Measurements from ENCODE around the gene CCDC85B. TPM values are rescaled to one million over a fixed set of nuclear protein-coding genes. Genes with fewer than 3 reads are reported as not detected.
"Not testable (repeated sequence)": the region's sequence is repeated elsewhere in the genome, so short reads cannot be mapped to it uniquely, and the experiment has no call there.

Gene CCDC85B
- total RNA-seq = 22.5 TPM

GRCh38 chr11:65890324-65891218 is at the start of gene CCDC85B:
Gene CCDC85B (plus strand): TSS chr11:65890673. CDS start chr11:65890784, 111 bp downstream.
- Histone ChIP-seq H3K4me1 (ENCODE audit: insufficient read depth, low read length) (peaks cover 77% of the 10 kb centered on the region), H3K27me3 (ENCODE audit: insufficient read depth, low read length) (no peaks in the 10 kb centered on the region), H3K4me3 (ENCODE audit: low read length) (peak within 1 kb of the TSS; percentile 58), H3K9me3 (ENCODE audit: low read depth, low read length) (no peaks in the 10 kb centered on the region)

- Histone ChIP-seq H3K4me3 (ENCODE audit: low read length) (no peak overlapping the region), H3K4me1 (ENCODE audit: insufficient read depth, low read length) (no peaks in the 10 kb centered on the region), H3K27me3 (ENCODE audit: insufficient read depth, low read length) (no peaks in the 10 kb centered on the region), H3K9me3 (ENCODE audit: low read depth, low read length) (no peaks in the 10 kb centered on the region)
Measured at GRCh38 chr11:65842144-65842543, 48.3 kb upstream of the CCDC85B start.

GRCh38 chr11:65843811-65844210 is 46.7 kb upstream of the CCDC85B start:
- H3K9me3 ChIP-seq (ENCODE audit: low read depth, low read length) = no peaks in the 10 kb centered on the region
- H3K4me1 ChIP-seq (ENCODE audit: insufficient read depth, low read length) = no peaks in the 10 kb centered on the region
- H3K27me3 ChIP-seq (ENCODE audit: insufficient read depth, low read length) = no peaks in the 10 kb centered on the region
- no peak overlapping the region for H3K4me3 ChIP-seq (ENCODE audit: low read length)

- no peaks in the 10 kb centered on the region for H3K27me3 ChIP-seq (ENCODE audit: insufficient read depth, low read length)
- no peaks in the 10 kb centered on the region for H3K4me1 ChIP-seq (ENCODE audit: insufficient read depth, low read length)
- H3K4me3 ChIP-seq (ENCODE audit: low read length) = no peak overlapping the region
- no peaks in the 10 kb centered on the region for H3K9me3 ChIP-seq (ENCODE audit: low read depth, low read length)
Measured at GRCh38 chr11:65844231-65844872, 46.1 kb upstream of the CCDC85B start.

GRCh38 chr11:65847746-65848145 is 42.7 kb upstream of the CCDC85B start:
- Histone ChIP-seq H3K9me3 (ENCODE audit: low read depth, low read length) (no peaks in the 10 kb centered on the region), H3K4me1 (ENCODE audit: insufficient read depth, low read length) (no peaks in the 10 kb centered on the region), H3K27me3 (ENCODE audit: insufficient read depth, low read length) (no peaks in the 10 kb centered on the region), H3K4me3 (ENCODE audit: low read length) (no peak overlapping the region)

GRCh38 chr11:65848693-65849092 is 41.8 kb upstream of the CCDC85B start:
- not testable (repeated sequence) for H3K27me3 ChIP-seq (ENCODE audit: insufficient read depth, low read length); H3K9me3 ChIP-seq (ENCODE audit: low read depth, low read length); H3K4me3 ChIP-seq (ENCODE audit: low read length); H3K4me1 ChIP-seq (ENCODE audit: insufficient read depth, low read length)

GRCh38 chr11:65849366-65849765 is 41.1 kb upstream of the CCDC85B start:
- Histone ChIP-seq H3K9me3 (ENCODE audit: low read depth, low read length) (no peaks in the 10 kb centered on the region), H3K4me3 (ENCODE audit: low read length) (no peak overlapping the region)

GRCh38 chr11:65849771-65850216 is 40.7 kb upstream of the CCDC85B start:
- peaks cover 5% of the 10 kb centered on the region for H3K4me1 ChIP-seq (ENCODE audit: insufficient read depth, low read length)
- no peaks in the 10 kb centered on the region for H3K9me3 ChIP-seq (ENCODE audit: low read depth, low read length)
- no peaks in the 10 kb centered on the region for H3K27me3 ChIP-seq (ENCODE audit: insufficient read depth, low read length)
- H3K4me3 ChIP-seq (ENCODE audit: low read length) = no peak overlapping the region

More at GRCh38 chr11:65849366-65849765, 41.1 kb upstream of the CCDC85B start:
- H3K27me3 ChIP-seq (ENCODE audit: insufficient read depth, low read length) = no peaks in the 10 kb centered on the region
- peaks cover 5% of the 10 kb centered on the region for H3K4me1 ChIP-seq (ENCODE audit: insufficient read depth, low read length)

- Histone ChIP-seq H3K4me3 (ENCODE audit: low read length) (no peak overlapping the region), H3K4me1 (ENCODE audit: insufficient read depth, low read length) (peaks cover 7% of the 10 kb centered on the region), H3K9me3 (ENCODE audit: low read depth, low read length) (no peaks in the 10 kb centered on the region), H3K27me3 (ENCODE audit: insufficient read depth, low read length) (no peaks in the 10 kb centered on the region)
Measured at GRCh38 chr11:65850217-65851082, 40.0 kb upstream of the CCDC85B start.

- Histone ChIP-seq H3K4me1 (ENCODE audit: insufficient read depth, low read length) (peaks cover 14% of the 10 kb centered on the region), H3K27me3 (ENCODE audit: insufficient read depth, low read length) (no peaks in the 10 kb centered on the region), H3K4me3 (ENCODE audit: low read length) (no peak overlapping the region), H3K9me3 (ENCODE audit: low read depth, low read length) (no peaks in the 10 kb centered on the region)
Measured at GRCh38 chr11:65851083-65851579, 39.3 kb upstream of the CCDC85B start.

GRCh38 chr11:65851811-65852507 is 38.5 kb upstream of the CCDC85B start:
- H3K27me3 ChIP-seq (ENCODE audit: insufficient read depth, low read length) = no peaks in the 10 kb centered on the region
- H3K4me1 ChIP-seq (ENCODE audit: insufficient read depth, low read length) = peaks cover 20% of the 10 kb centered on the region
- H3K4me3 ChIP-seq (ENCODE audit: low read length) = no peak overlapping the region
- H3K9me3 ChIP-seq (ENCODE audit: low read depth, low read length) = no peaks in the 10 kb centered on the region

GRCh38 chr11:65852508-65853245 is 37.8 kb upstream of the CCDC85B start:
- Histone ChIP-seq H3K4me1 (ENCODE audit: insufficient read depth, low read length) (peaks cover 20% of the 10 kb centered on the region), H3K27me3 (ENCODE audit: insufficient read depth, low read length) (no peaks in the 10 kb centered on the region), H3K9me3 (ENCODE audit: low read depth, low read length) (no peaks in the 10 kb centered on the region), H3K4me3 (ENCODE audit: low read length) (no peak overlapping the region)

GRCh38 chr11:65853246-65853979 is 37.1 kb upstream of the CCDC85B start:
- Histone ChIP-seq H3K4me3 (ENCODE audit: low read length) (no peak overlapping the region), H3K27me3 (ENCODE audit: insufficient read depth, low read length) (no peaks in the 10 kb centered on the region), H3K4me1 (ENCODE audit: insufficient read depth, low read length) (peaks cover 22% of the 10 kb centered on the region), H3K9me3 (ENCODE audit: low read depth, low read length) (no peaks in the 10 kb centered on the region)
